Subcutaneous abdominal adipose tissue (tissue), 5 donors: ENCODE data around the gene SIMC1.
"Not testable (repeated sequence)": the region's sequence is repeated elsewhere in the genome, so short reads cannot be mapped to it uniquely, and the experiment has no call there.

Experiments
- H3K27ac ChIP-seq: one replicate; pipeline ENCODE4 v1.7.0; 2013; ENCODE audit warnings: low read depth, mild to moderate bottlenecking, inconsistent platforms, low read length, moderate library complexity
- H3K27me3 ChIP-seq, 5 donors: one replicate each; pipeline ENCODE4 v1.7.0; 2013; ENCODE audit warnings: low read length in 5 of 5, inconsistent platforms in 1 of 5; ENCODE audit not compliant: control insufficient read depth in 5 of 5, insufficient read depth in 4 of 5
- H3K36me3 ChIP-seq, 5 donors: one replicate each; pipeline ENCODE4 v1.7.0; 2013; ENCODE audit warnings: low read length in 5 of 5; ENCODE audit not compliant: control insufficient read depth in 5 of 5, insufficient read depth in 5 of 5
- H3K4me1 ChIP-seq, 5 donors: one replicate each; pipeline ENCODE4 v1.7.0; 2013; ENCODE audit warnings: low read length in 5 of 5, mild to moderate bottlenecking in 3 of 5, moderate library complexity in 1 of 5; ENCODE audit not compliant: control insufficient read depth in 5 of 5, insufficient read depth in 5 of 5
- H3K4me3 ChIP-seq, 5 donors: one replicate each; pipeline ENCODE4 v1.7.0; 2013; ENCODE audit warnings: low read length in 5 of 5, low read depth in 1 of 5
- H3K9ac ChIP-seq, 5 donors: one replicate each; pipeline ENCODE4 v1.7.0; 2013; ENCODE audit warnings: low read length in 5 of 5, mild to moderate bottlenecking in 4 of 5, moderate library complexity in 3 of 5
- H3K9me3 ChIP-seq, 5 donors: one replicate each; pipeline ENCODE4 v1.7.0; 2013; ENCODE audit warnings: low read length in 5 of 5; ENCODE audit not compliant: control insufficient read depth in 5 of 5
- donor health status: healthy.
- donor health status: healthy.
- donor health status: healthy.
- donor health status: healthy.
- donor health status: healthy.

SIMC1 gene

DNA sequence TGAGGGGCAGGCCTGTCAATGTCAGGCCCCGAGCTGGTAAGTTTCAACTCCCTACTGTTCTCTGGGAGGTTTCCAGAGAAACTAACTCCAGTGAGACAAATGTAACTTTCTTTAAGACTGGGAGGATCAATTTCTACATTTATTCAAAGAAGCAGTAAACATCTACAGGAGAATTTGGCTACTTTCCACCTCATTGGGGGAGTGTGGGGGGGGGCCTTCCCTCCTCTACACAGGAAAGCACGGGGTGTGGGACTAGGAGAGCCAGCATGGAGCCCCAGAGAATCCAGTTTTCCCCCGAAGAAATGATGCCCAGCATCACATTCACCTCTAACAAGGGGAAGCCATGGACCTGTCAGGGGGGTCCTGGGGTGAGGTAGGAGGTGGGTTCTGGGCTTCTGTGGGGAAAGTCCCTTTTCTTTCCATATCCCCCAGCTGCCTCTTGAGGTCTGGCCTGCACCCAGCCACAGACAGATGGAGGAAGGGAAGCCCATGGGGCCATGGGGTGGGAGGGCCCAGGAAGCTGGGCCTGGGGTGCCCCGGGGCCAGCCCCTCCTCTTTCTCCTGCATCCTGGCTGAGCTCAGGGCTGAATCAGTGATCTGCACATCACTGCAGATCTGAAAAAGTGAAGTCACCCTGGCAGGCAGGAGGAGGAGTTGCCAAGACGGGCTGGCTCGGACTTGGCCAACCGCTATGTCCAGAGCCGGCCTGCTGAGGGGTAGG lies 42.6 kb upstream of the SIMC1 start:
- peaks cover 4 to 23% (median 6%) of the 10 kb centered on the region in 5 donors for H3K27me3 ChIP-seq
- not testable (repeated sequence) for H3K36me3 ChIP-seq, H3K27ac ChIP-seq, H3K4me3 ChIP-seq, H3K9ac ChIP-seq, H3K9me3 ChIP-seq, H3K4me1 ChIP-seq

DNA sequence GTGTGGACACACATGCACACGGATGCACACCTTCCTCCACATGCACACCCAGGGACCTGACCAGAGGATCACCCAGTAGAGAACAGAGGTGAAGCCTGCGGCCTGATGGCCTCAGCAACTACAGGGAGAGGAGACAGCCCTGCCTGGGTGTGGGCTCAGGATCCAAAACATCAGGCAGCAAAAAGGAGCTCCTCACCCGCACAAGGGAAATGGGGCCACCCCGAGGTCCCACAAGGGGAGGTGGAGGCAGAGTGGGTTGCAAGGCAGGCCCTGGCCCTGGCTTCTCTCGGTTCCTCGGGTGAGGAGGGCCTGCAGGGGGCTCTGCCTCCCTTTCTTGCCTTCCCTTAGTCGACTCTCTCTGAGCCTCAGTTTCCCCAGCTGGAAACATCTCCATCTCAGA lies 41.4 kb upstream of the SIMC1 start:
- H3K9me3 ChIP-seq, H3K4me1 ChIP-seq, H3K27ac ChIP-seq, H3K4me3 ChIP-seq, H3K9ac ChIP-seq, H3K36me3 ChIP-seq: not testable (repeated sequence)
- H3K27me3 ChIP-seq: peaks cover 0 to 19% (median 4%) of the 10 kb centered on the region in 5 donors

DNA sequence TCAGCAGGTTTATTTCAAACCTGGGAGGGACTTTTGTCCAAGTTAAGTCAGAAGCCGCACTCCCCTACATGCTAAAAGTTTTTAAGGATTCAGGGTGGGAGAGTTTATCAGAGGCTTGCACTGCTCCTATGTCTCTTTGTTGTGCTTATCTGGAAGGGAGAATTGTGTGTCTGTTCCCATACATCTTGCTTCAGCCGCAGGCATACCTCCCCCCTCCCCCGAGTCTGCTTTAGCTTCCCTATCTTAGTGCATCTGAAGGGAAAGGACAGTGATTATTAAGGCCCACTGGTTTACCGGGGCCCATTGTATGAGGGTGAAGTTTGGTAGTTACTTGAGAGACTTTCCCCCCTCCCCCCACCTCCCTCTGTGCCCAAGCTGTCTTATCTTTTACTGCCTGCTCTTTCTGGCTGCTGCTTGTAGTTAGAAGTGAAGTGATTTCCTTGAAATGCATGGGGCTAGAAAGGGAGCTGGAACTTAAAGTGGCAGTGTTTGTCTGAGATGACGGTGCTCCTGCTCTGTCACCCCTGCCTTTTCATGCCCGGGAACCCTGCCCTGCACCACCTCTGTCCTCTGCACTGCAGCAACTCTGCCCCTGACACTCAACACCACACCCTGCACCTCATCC lies 40.9 kb upstream of the SIMC1 start:
- not testable (repeated sequence) for H3K9ac ChIP-seq, H3K27ac ChIP-seq, H3K36me3 ChIP-seq, H3K4me3 ChIP-seq, H3K4me1 ChIP-seq, H3K9me3 ChIP-seq
- H3K27me3 ChIP-seq: peaks cover 0 to 14% (median 2%) of the 10 kb centered on the region in 5 donors

DNA sequence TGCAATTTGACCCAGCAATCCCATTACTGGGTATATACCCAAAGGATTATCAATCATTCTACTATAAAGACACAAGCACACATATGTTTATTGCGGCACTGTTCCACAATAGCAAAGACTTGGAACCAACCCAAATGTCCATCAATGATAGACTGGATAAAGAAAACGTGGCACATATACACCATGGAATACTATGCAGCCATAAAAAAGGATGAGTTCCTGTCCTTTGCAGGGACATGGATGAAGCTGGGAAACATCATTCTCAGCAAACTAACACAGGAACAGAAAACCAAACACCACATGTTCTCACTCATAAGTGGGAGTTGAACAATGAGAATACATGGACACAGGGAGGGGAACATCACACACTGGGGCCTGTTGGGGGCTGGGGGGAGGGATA lies 39.9 kb upstream of the SIMC1 start:
- not testable (repeated sequence) for H3K27ac ChIP-seq, H3K4me1 ChIP-seq, H3K4me3 ChIP-seq, H3K9me3 ChIP-seq, H3K9ac ChIP-seq, H3K36me3 ChIP-seq
- H3K27me3 ChIP-seq: peaks cover 0 to 11% (median 0%) of the 10 kb centered on the region in 5 donors

DNA sequence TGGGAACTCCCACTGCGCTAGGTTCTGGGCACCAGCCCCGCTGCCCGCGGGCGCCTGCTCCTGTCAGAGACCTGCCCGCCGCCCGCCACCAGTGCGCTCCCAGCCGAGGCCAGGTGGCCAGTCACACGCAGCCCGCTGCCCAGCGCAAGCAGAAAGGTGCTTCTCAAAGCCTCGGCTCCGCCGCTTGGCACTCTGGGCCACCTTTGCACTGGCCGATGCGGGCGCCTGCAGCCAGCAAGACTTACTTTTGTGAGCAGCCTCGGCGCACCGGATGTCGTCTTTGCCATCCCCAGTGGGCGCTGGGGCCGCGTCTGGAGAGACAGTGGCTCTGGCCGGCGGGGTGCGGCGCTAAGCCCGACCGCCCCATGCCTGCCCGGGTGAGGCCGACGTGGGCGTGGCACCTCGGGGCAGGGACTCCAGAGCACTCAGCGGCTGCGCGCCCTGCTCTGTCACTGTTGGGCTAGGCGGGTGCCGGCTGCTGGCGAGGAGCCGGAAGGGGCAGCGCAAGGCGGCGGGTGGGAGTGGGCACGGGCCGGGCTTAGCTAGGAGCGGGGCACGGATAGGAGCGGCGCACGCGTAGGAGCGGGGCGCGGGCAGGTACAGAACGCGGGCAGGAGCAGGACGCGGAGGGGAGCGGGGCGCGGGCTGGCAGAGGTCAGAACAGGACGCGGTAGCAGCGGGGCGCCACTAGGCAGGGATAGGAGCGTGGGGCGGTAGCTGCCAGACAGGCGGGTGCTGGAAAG lies 39.1 kb upstream of the SIMC1 start:
- H3K27ac ChIP-seq, H3K9ac ChIP-seq, H3K36me3 ChIP-seq, H3K9me3 ChIP-seq, H3K4me3 ChIP-seq, H3K4me1 ChIP-seq: not testable (repeated sequence)
- peaks cover 0 to 11% (median 0%) of the 10 kb centered on the region in 5 donors for H3K27me3 ChIP-seq

DNA sequence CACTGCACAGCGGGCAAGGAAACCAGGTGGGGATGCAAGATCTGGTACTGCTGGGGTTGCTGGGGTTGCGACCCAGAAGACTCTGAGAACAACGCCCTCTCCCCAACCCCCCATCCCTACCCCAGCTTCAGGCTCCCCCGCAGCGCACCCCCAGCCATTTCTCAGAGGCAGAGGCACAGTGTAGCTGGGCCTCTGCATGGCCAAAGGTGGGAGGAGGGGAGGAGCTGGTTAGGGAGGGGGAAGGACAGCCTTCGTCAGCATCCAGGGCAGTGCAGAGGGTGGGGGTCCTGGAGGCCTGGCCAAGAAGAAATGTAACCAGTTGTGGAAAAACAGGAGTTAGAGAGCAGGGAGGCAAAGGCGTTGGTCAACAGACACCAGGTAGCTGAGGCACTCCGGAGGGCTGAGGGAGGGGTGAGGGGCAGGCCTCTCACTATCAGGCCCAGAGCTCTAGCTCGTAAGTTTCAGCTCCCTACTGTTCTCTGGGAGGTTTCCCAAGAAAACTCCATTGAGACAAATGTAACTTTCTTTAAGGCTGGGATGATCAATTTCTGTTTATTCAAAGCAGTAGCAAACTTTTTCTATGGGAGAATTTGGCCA lies 38.3 kb upstream of the SIMC1 start:
- not testable (repeated sequence) for H3K4me1 ChIP-seq, H3K36me3 ChIP-seq, H3K9ac ChIP-seq, H3K9me3 ChIP-seq, H3K27ac ChIP-seq, H3K4me3 ChIP-seq
- peaks cover 0 to 11% (median 0%) of the 10 kb centered on the region in 5 donors for H3K27me3 ChIP-seq

DNA sequence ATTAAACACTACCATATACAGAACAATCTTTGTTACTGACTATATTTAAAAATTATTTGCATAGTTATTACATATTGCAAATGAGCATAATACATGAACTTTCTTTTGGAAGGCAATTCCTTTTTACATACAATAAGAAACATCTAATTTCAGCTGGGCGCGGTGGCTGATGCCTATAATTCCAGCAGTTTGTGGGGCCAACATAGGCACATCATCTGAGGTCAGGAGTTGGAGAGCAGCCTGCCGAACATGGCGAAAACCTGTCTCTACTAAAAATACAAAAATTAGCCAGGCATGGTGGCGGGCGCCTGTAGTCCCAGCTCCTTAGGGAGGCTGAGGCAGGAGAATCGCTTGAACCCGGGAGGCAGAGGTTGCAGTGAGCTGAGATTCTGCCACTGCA lies 36.4 kb upstream of the SIMC1 start:
- Histone ChIP-seq H3K36me3 (no peaks in the 10 kb centered on the region), H3K9me3 (no peaks in the 10 kb centered on the region), H3K27me3 (peaks cover 0 to 11% (median 0%) of the 10 kb centered on the region in 5 donors), H3K4me3 (no peak overlapping the region), H3K4me1 (peaks cover 0 to 3% (median 0%) of the 10 kb centered on the region in 5 donors), H3K27ac (no peak overlapping the region), H3K9ac (no peak overlapping the region)

DNA sequence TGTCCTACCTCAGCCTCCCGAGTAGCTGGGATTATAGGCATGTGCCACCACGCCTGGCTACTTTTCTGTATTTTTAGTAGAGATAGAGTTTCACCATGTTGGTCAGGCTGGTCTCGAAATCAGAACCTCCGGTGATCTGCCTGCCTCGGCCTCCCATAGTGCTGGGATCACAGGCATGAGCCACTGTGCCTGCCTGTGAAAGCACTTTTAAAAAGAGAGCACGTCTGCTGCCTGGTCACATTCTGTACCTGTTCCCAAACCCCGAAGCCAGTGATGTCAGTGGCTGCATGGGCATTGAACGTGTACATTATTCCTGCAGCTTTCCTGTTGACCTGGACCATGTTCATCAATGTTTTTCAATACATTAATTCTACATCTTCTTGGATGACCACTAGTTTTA lies 35.1 kb upstream of the SIMC1 start:
- no peak overlapping the region for H3K9ac ChIP-seq
- H3K9me3 ChIP-seq: peaks cover 0 to under 1% (median 0%) of the 10 kb centered on the region in 5 donors
- peaks cover 0 to 11% (median 0%) of the 10 kb centered on the region in 5 donors for H3K27me3 ChIP-seq
- no peak overlapping the region for H3K4me3 ChIP-seq
- H3K36me3 ChIP-seq: no peaks in the 10 kb centered on the region
- H3K27ac ChIP-seq: no peak overlapping the region
- H3K4me1 ChIP-seq: peaks cover 0 to 3% (median 0%) of the 10 kb centered on the region in 5 donors

DNA sequence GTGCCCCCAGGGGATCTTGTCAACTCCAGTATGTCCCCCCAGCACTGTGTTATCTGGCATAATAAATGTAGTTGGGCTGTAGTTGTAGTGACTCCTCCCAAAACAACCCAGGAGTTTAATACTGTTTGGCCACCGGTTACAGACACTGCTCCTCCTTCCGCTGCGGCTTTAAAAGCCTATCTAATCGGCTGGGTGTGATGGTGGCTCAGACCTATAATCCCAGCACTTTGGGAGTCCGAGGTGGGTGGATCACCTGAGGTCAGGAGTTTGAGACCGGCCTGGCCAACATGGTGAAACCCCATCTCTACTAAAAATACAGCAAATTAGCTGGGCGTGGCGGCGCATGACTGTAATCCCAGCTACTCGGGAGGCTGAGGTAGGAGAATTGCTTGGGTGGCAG lies 34.7 kb upstream of the SIMC1 start:
- H3K9me3 ChIP-seq, H3K4me1 ChIP-seq, H3K27ac ChIP-seq, H3K4me3 ChIP-seq, H3K9ac ChIP-seq, H3K36me3 ChIP-seq: not testable (repeated sequence)
- peaks cover 0 to 11% (median 0%) of the 10 kb centered on the region in 5 donors for H3K27me3 ChIP-seq

DNA sequence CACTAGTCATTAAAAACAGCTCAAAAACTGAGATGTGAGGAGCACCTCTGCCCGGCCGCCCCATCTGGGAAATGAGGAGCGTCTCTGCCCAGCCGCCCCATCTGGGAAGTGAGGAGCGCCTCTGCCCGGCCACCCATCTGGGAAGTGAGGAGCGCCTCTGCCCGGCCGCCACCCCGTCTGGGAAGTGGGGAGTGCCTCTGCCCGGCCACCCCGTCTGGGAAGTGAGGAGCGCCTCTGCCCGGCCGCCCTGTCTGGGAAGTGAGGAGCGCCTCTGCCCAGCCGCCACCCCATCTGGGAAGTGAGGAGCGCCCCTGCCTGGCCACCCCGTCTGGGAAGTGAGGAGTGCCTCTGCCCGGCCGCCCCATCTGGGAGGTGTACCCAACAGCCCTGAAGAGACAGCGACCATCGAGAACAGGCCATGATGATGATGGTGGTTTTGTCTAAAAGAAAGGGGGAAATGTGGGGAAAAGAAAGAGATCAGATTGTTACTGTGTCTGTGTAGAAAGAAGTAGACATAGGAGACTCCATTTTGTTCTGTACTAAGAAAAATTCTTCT lies 23.7 kb upstream of the SIMC1 start:
- not testable (repeated sequence) for H3K27ac ChIP-seq, H3K27me3 ChIP-seq, H3K4me1 ChIP-seq, H3K4me3 ChIP-seq, H3K9me3 ChIP-seq, H3K9ac ChIP-seq, H3K36me3 ChIP-seq
